KOPT-K1 (cell line): ENCODE data around the gene PDSS1.

ENCODE experiments used
- H3K27ac ChIP-seq: fragments of 200-600 bp; sonication (generic); 2 replicates; pipeline ENCODE4 v1.5.1; 2016; ENCODE audit warnings: antibody characterized with exemption, mild to moderate bottlenecking, low read depth, low read length; ENCODE audit not compliant: poor library complexity, severe bottlenecking
- H3K36me3 ChIP-seq: fragments of 200-600 bp; sonication (generic); 2 replicates; pipeline ENCODE4 v1.5.1; 2017; ENCODE audit warnings: antibody characterized with exemption, mild to moderate bottlenecking, low read length, moderate library complexity; ENCODE audit not compliant: insufficient read depth
- H3K9me3 ChIP-seq: fragments of 200-600 bp; sonication (generic); 2 replicates; pipeline ENCODE4 v1.5.1; 2017; ENCODE audit warnings: antibody characterized with exemption, low read length, mild to moderate bottlenecking; ENCODE audit not compliant: insufficient read depth, poor library complexity, severe bottlenecking

The PDSS1 gene

GRCh38 chr10:26790221-26790995 lies 92.9 kb downstream of the PDSS1 start:
- no peaks in the 10 kb centered on the region for H3K36me3 ChIP-seq
- no peak overlapping the region for H3K27ac ChIP-seq
- peaks cover 14% of the 10 kb centered on the region for H3K9me3 ChIP-seq

GRCh38 chr10:26792758-26793495 lies 95.4 kb downstream of the PDSS1 start:
- H3K36me3 ChIP-seq: no peaks in the 10 kb centered on the region; the same call in 1 of the 2 replicates
- no peak overlapping the region for H3K27ac ChIP-seq
- H3K9me3 ChIP-seq: peaks cover 30% of the 10 kb centered on the region
